ENCODE results near the gene ETV6.

DNA sequence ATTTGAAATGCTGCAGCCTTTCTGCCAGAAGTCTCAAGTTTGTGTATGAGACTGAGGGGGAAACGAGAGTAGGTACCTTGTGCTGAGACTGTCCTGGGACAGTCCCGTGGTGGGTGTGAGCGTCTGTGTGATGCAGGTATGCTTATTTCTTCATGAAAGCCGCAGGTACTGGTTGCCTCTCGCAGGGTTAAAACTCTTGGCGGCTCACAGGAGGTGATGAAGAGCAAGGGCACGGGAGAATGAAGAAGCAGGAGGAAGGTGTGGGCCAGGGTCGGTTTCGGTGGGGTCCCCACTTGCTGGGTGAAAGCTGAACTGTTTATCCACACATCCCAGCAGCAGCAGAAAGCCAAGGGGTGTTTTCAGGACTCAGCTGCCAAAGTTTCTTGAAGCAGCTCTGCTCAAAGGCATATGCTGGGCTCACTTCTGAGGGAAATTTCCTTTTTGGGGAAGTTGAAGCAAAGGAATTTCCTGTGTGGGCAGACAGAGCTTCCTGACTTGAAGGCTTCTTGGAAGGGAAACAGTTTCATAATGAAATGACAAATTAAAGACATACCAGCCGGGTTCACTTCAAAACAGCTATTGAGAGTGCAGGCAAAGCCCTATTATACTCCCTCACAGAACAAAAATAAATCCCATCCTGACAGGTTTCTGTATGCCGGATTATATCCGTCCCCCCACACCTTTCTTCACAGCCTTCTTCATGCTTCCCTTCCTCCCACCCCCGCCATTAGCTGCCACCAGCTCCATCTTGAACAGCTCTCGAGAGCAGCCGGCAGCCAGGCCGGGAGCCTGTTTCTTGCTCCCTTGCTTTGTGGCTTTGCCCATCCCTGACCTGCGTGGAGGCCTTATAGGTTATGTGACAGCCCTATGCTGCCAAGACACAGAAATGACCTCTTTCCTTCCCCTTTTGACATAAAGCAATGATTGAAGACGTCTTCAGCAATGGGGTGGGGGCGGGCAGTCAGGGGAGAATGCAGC lies 116.6 kb downstream of the ETV6 start:
- TF ChIP-seq SP1 (IDR thresholded peaks at IDR 0.05; ENCODE audit: low read depth, low read length): no peak
- no peak for TF ChIP-seq EP300 (IDR thresholded peaks at IDR 0.05; ENCODE audit: borderline replicate concordance in 1 of 2, low read depth in 2 of 2, low read length in 2 of 2)
- no peak for TF ChIP-seq CTCF (IDR thresholded peaks at IDR 0.05; ENCODE audit: control extremely low read depth in 1 of 3, insufficient read depth in 1 of 3, low read depth in 1 of 3, low read length in 3 of 3)
- TF ChIP-seq RNF2 (IDR thresholded peaks at IDR 0.05; ENCODE audit: borderline replicate concordance, low read depth, low read length, missing control alignments, poor library complexity, severe bottlenecking): no peak
- no peak for TF ChIP-seq FOSL1 (IDR thresholded peaks at IDR 0.05; ENCODE audit: insufficient read depth, low read depth, low read length)
- TF ChIP-seq POLR2AphosphoS5 (IDR thresholded peaks at IDR 0.05; ENCODE audit: low read depth, low read length): no peak

Data from H1 (cell line).